HFF-Myc (cell line): ENCODE results near the gene GSTM4.

Experiments used
- DNase-seq: peaks from one replicate; pipeline ENCODE4 v3.0.0-alpha.2; 2011; ENCODE audit warnings: low read depth; ENCODE audit errors: extremely low read depth
- H3K4me3 ChIP-seq: replicated peaks from 2 replicates; pipeline ENCODE4 v1.5.1; 2011; ENCODE audit warnings: low read depth, mild to moderate bottlenecking, control low read depth, low read length
- CTCF ChIP-seq: IDR thresholded peaks from 2 replicates; pipeline ENCODE4 v1.5.1; 2012; ENCODE audit warnings: mild to moderate bottlenecking, low read depth, low read length, control low read depth; ENCODE audit errors: missing control alignments

The GSTM4 gene

GRCh38 chr1:109630081-109630897 is 25.6 kb upstream of the GSTM4 start:
- H3K4me3 ChIP-seq: no peak overlapping the region
- no peak for TF ChIP-seq CTCF
- no peak for DNase-seq

- TF ChIP-seq CTCF: no peak
- H3K4me3 ChIP-seq: no peak overlapping the region
- DNase-seq: no peak
These were observed 24.9 kb upstream of the GSTM4 start for GRCh38 chr1:109630898-109631512.

- H3K4me3 ChIP-seq: no peak overlapping the region
- DNase-seq: no peak
- no peak for TF ChIP-seq CTCF
These were observed 24.1 kb upstream of the GSTM4 start for GRCh38 chr1:109631513-109632505.

GRCh38 chr1:109632671-109633346 is 23.1 kb upstream of the GSTM4 start:
- DNase-seq: no peak
- TF ChIP-seq CTCF: no peak
- H3K4me3 ChIP-seq: no peak overlapping the region

GRCh38 chr1:109634292-109634691 is 21.6 kb upstream of the GSTM4 start:
- no peak overlapping the region for H3K4me3 ChIP-seq
- no peak for DNase-seq
- no peak for TF ChIP-seq CTCF
